SK-N-SH (cell line): ENCODE results near the gene LCE3E. TPM values are rescaled to one million over a fixed set of nuclear protein-coding genes. Genes with fewer than 3 reads are reported as not detected.

Experiments
- CTCF ChIA-PET: fragments of 300-600, 350-600 bp; formaldehyde crosslinking; extraction: SDS; loops from one replicate; lab custom pipeline; 2021; lab: Yijun Ruan, JAX
- POLR2A ChIA-PET: fragments of 350-600 bp; sonication (Branson Sonifier 250); formaldehyde crosslinking; extraction: SDS; loops from one replicate; lab custom pipeline; 2020; ENCODE audit warnings: antibody characterized with exemption, inconsistent platforms; lab: Yijun Ruan, JAX
- DNase-seq: peaks from one replicate; pipeline ENCODE4 v3.0.0; 2012
- H2AFZ ChIP-seq: fragments of 200-600 bp; sonication (generic); 2 replicates; pipeline ENCODE4 v1.8.1; 2016; ENCODE audit warnings: antibody characterized with exemption, mild to moderate bottlenecking, low read depth
- H3F3A ChIP-seq: fragments of 200-600 bp; sonication (generic); replicated peaks from 2 replicates; pipeline ENCODE3; 2016; ENCODE audit warnings: antibody characterized with exemption, mild to moderate bottlenecking; ENCODE audit not compliant: insufficient read depth
- H3K27ac ChIP-seq, 2 experiments: fragments of 200-500 bp in 1 of 2; fragments of 200-600 bp in 1 of 2; sonication (Bioruptor generic) in 1 of 2; sonication (generic), shearing (Covaris generic) in 1 of 2; 2 replicates each; pipeline versions ENCODE4 v1.5.1 to v1.6.1; 2014 to 2016; ENCODE audit warnings: low read depth in 2 of 2, inconsistent platforms in 1 of 2, low read length in 1 of 2, mild to moderate bottlenecking in 1 of 2, mixed read lengths in 1 of 2
- H3K27me3 ChIP-seq: fragments of 200-600 bp; sonication (generic), shearing (Covaris generic); 2 replicates; pipeline ENCODE4 v1.6.1; 2016; ENCODE audit warnings: mixed run types; ENCODE audit not compliant: insufficient read depth
- H3K36me3 ChIP-seq, 2 experiments: fragments of 200-500 bp in 1 of 2; fragments of 200-600 bp in 1 of 2; sonication (Bioruptor generic) in 1 of 2; sonication (generic) in 1 of 2; replicated peaks in 1 of 2; 2 replicates each; pipeline versions ENCODE3 to v1.5.1; 2014 to 2016; ENCODE audit warnings: low read length in 1 of 2, mild to moderate bottlenecking in 1 of 2; ENCODE audit not compliant: insufficient read depth in 2 of 2, control insufficient read depth in 1 of 2
- H3K4me1 ChIP-seq, 2 experiments: fragments of 200-500 bp in 1 of 2; fragments of 200-600 bp in 1 of 2; sonication (Bioruptor generic) in 1 of 2; sonication (generic), shearing (Covaris generic) in 1 of 2; 2 replicates each; pipeline versions ENCODE4 v1.5.1 to v1.6.1; 2014 to 2016; ENCODE audit warnings: low read depth in 1 of 2, low read length in 1 of 2, mixed run types in 1 of 2; ENCODE audit not compliant: insufficient read depth in 2 of 2, control insufficient read depth in 1 of 2
- H3K4me2 ChIP-seq: fragments of 200-600 bp; sonication (generic), shearing (Covaris generic); 2 replicates; pipeline ENCODE4 v1.6.1; 2017; ENCODE audit warnings: mixed run types
- H3K4me3 ChIP-seq, 2 experiments: fragments of 200-500 bp in 1 of 2; fragments of 200-600 bp in 1 of 2; sonication (Bioruptor generic) in 1 of 2; sonication (generic), shearing (Covaris generic) in 1 of 2; 2 replicates each; pipeline versions ENCODE4 v1.5.1 to v1.8.1; 2014 to 2016; ENCODE audit warnings: low read depth in 2 of 2, inconsistent platforms in 1 of 2, low read length in 1 of 2, mild to moderate bottlenecking in 1 of 2, mixed read lengths in 1 of 2, moderate library complexity in 1 of 2
- H3K79me2 ChIP-seq: fragments of 200-600 bp; sonication (generic); 2 replicates; pipeline ENCODE4 v1.8.1; 2017; ENCODE audit warnings: mild to moderate bottlenecking; ENCODE audit not compliant: insufficient read depth
- H3K9ac ChIP-seq: fragments of 200-600 bp; sonication (generic); 2 replicates; pipeline ENCODE4 v1.6.1; 2017; ENCODE audit warnings: mixed run types
- H3K9me2 ChIP-seq: fragments of 200-600 bp; sonication (generic); 2 replicates; pipeline ENCODE4 v1.6.1; 2017; ENCODE audit warnings: mixed run types
- H3K9me3 ChIP-seq: fragments of 200-600 bp; sonication (generic); 2 replicates; pipeline ENCODE4 v1.6.1; 2017; ENCODE audit warnings: mixed run types, mild to moderate bottlenecking, moderate library complexity
- H4K20me1 ChIP-seq: fragments of 200-600 bp; sonication (generic); 2 replicates; pipeline ENCODE4 v1.6.1; 2017; ENCODE audit warnings: mild to moderate bottlenecking, mixed run types; ENCODE audit not compliant: insufficient read depth
- CTCF ChIP-seq: fragments of 200-600 bp; sonication (generic); IDR thresholded peaks from 2 replicates; pipeline ENCODE4 v1.6.1; 2017; ENCODE audit warnings: antibody characterized with exemption, mild to moderate bottlenecking, moderate library complexity
- ELF1 ChIP-seq: IDR thresholded peaks from 2 replicates; pipeline ENCODE4 v1.4.0; 2012
- GABPA ChIP-seq: IDR thresholded peaks from 2 replicates; pipeline ENCODE4 v1.4.0; 2012; ENCODE audit warnings: low read depth, mild to moderate bottlenecking
- IRF3 ChIP-seq: fragments of 150-350 bp; IDR thresholded peaks from 2 replicates; pipeline ENCODE4 v1.6.1; 2016; ENCODE audit warnings: mild to moderate bottlenecking, low read depth, low read length
- JUND ChIP-seq: IDR thresholded peaks from 2 replicates; pipeline ENCODE4 v1.4.0; 2012
- MAX ChIP-seq: IDR thresholded peaks from 2 replicates; pipeline ENCODE4 v1.4.0; 2012; ENCODE audit warnings: low read depth
- MXI1 ChIP-seq: IDR thresholded peaks from 2 replicates; pipeline ENCODE4 v1.6.1; 2012; ENCODE audit warnings: mild to moderate bottlenecking, low read depth, low read length, improper control_type of control experiment
- RAD21 ChIP-seq: IDR thresholded peaks from 2 replicates; pipeline ENCODE4 v1.6.1; 2012; ENCODE audit warnings: mild to moderate bottlenecking, low read length
- RCOR1 ChIP-seq: fragments of 150-350 bp; IDR thresholded peaks from 2 replicates; pipeline ENCODE4 v1.6.1; 2017; ENCODE audit warnings: antibody characterized with exemption, low read length
- REST ChIP-seq: IDR thresholded peaks from 2 replicates; pipeline ENCODE4 v1.6.1; 2012; ENCODE audit warnings: mild to moderate bottlenecking, low read depth, low read length, moderate library complexity
- SMC3 ChIP-seq: IDR thresholded peaks from 2 replicates; pipeline ENCODE4 v1.6.1; 2012; ENCODE audit warnings: low read depth, low read length, improper control_type of control experiment
- TAF1 ChIP-seq: IDR thresholded peaks from 2 replicates; pipeline ENCODE4 v1.6.1; 2012; ENCODE audit warnings: low read depth, mild to moderate bottlenecking, low read length, moderate library complexity, borderline replicate concordance
- ZBTB33 ChIP-seq: IDR thresholded peaks from 2 replicates; pipeline ENCODE4 v1.4.0; 2012; ENCODE audit warnings: low read depth, borderline replicate concordance
- WGBS: methylation state at CpG from one replicate; pipeline ENCODE4 v1.1.6; 2017; ENCODE audit warnings: low lambda C conversion rate; 5-methylcytosine and 5-hydroxymethylcytosine counted together
- polyA plus RNA-seq, 3 experiments: library from polyadenylated mRNA; depleted of rRNA; stranded (reverse); fragments of >200 nt; gene quantifications; 2 replicates each; pipeline ENCODE4 v1.2.3, GENCODE V29; 2012

The LCE3E gene
- polyA plus RNA-seq, 1 of the 3 experiments (the other 2 are of a cell fraction), result not detected

- Histone ChIP-seq H2AFZ (no peak overlapping the region), H3K27me3 (peaks cover 15% of the 10 kb centered on the region; the same call in 1 of the 2 replicates), H4K20me1 (no peaks in the 10 kb centered on the region), H3K27ac (no peak overlapping the region), H3K4me1 (no peaks in the 10 kb centered on the region), H3K9me2 (no peaks in the 10 kb centered on the region), H3K4me3 (no peak overlapping the region), H3F3A (no peaks in the 10 kb centered on the region), H3K9me3 (no peaks in the 10 kb centered on the region), H3K79me2 (no peaks in the 10 kb centered on the region), H3K36me3 (no peaks in the 10 kb centered on the region), H3K4me2 (no peak overlapping the region), H3K9ac (no peak overlapping the region)
- POLR2A ChIA-PET, result no interaction called here
- no peak for TF ChIP-seq ELF1
- no peak for TF ChIP-seq RAD21
- no peak for TF ChIP-seq GABPA
- TF ChIP-seq TAF1, result no peak
- TF ChIP-seq SMC3, result no peak
- no peak for TF ChIP-seq ZBTB33
- no peak for TF ChIP-seq CTCF
- TF ChIP-seq REST, result no peak
- no peak for TF ChIP-seq MAX
- no peak for TF ChIP-seq RCOR1
- no peak for TF ChIP-seq MXI1
- no peak for TF ChIP-seq IRF3
- TF ChIP-seq JUND, result no peak
- no peak for DNase-seq
- CTCF ChIA-PET, result interaction anchor here (1.5 kb wide), 1 partner anchor 82 kb away, joined by 3 read pairs; no protein-coding TSS in a partner anchor
- WGBS, result 9% methylated on average over 2 of the region's 2 CpGs
These were observed 26.7 kb downstream of the LCE3E start for GRCh38 chr1:152539901-152540300.
